K562 (cell line): ENCODE results near the gene ZNF691.

Source experiments
- CTCF ChIP-seq, 3 experiments: IDR thresholded peaks in 2 of 3; conservative IDR thresholded peaks in 1 of 3; 2 replicates each; pipeline ENCODE4 v1.5.1; 2011 to 2012; ENCODE audit warnings: low read length in 3 of 3, mild to moderate bottlenecking in 3 of 3, control low read depth in 2 of 3, improper control_type of control experiment in 1 of 3, inconsistent platforms in 1 of 3, low read depth in 1 of 3, mixed read lengths in 1 of 3, moderate library complexity in 1 of 3; ENCODE audit not compliant: insufficient read depth in 2 of 3
- KLF1 ChIP-seq: fragments of 450-650 bp; IDR thresholded peaks from 2 replicates; pipeline ENCODE4 v1.6.1; 2016; ENCODE audit warnings: missing genetic modification characterization, missing compliant biosample characterization
- MEF2D ChIP-seq: conservative IDR thresholded peaks from 2 replicates; pipeline ENCODE4 v1.6.1; 2016; ENCODE audit warnings: low read depth, missing genetic modification characterization, missing compliant biosample characterization
- PCBP2 ChIP-seq: fragments of 200-400 bp; formaldehyde crosslinking; IDR thresholded peaks from 2 replicates; pipeline ENCODE4 v1.6.1; 2018; ENCODE audit warnings: low read length, low read depth, mild to moderate bottlenecking, moderate library complexity; ENCODE audit not compliant: poor library complexity, severe bottlenecking
- RAD21 ChIP-seq, 2 experiments: fragments of 250-450 bp in 1 of 2; fragments of 450-650 bp in 1 of 2; sonication (Bioruptor Pico) in 1 of 2; formaldehyde crosslinking in 1 of 2; IDR thresholded peaks in 1 of 2; conservative IDR thresholded peaks in 1 of 2; 2 replicates each; pipeline versions ENCODE4 v1.4.0 to v1.8.0; 2020 to 2022; ENCODE audit warnings: mild to moderate bottlenecking in 2 of 2, moderate library complexity in 1 of 2
- SP1 ChIP-seq: sonication (generic); formaldehyde crosslinking; IDR thresholded peaks from 2 replicates; pipeline ENCODE4 v1.8.1; 2022; ENCODE audit warnings: mild to moderate bottlenecking, missing genetic modification reagents
- TEAD4 ChIP-seq, 2 experiments: sonication (generic) in 1 of 2; formaldehyde crosslinking in 1 of 2; IDR thresholded peaks; 2 replicates each; pipeline versions ENCODE4 v1.6.1 to v1.8.0; 2012 to 2022; ENCODE audit warnings: borderline replicate concordance in 1 of 2, inconsistent platforms in 1 of 2, low read length in 1 of 2, mild to moderate bottlenecking in 1 of 2, missing genetic modification reagents in 1 of 2

GRCh38 chr1:42806593-42806992 lies 39.8 kb upstream of the ZNF691 start:
- TF ChIP-seq KLF1 (tag) (no peak), TEAD4 (IDR thresholded peaks at IDR 0.05; ENCODE audit: low read length) (no peak), TEAD4 (CRISPR knock-in tag; IDR thresholded peaks at IDR 0.05; ENCODE audit: borderline replicate concordance) (no peak), SP1 (CRISPR knock-in tag) (no peak), RAD21 (CRISPR knock-in tag; conservative IDR thresholded peaks at IDR 0.05 in 1 of 2, IDR thresholded peaks at IDR 0.05 in 1 of 2) (no peak), MEF2D (tag) (no peak), CTCF (IDR thresholded peaks at IDR 0.05 in 2 of 3, conservative IDR thresholded peaks at IDR 0.05 in 1 of 3; ENCODE audit: insufficient read depth in 2 of 3, low read depth in 1 of 3, low read length in 3 of 3) (no peak), PCBP2 (no peak)
